Skeletal muscle cell (primary cell): Measurements from ENCODE around the gene PKD2.
A peak's percentile ranks its signal among the peaks of the same experiment; 100 is the strongest.
"Not testable (repeated sequence)": the region's sequence is repeated elsewhere in the genome, so short reads cannot be mapped to it uniquely, and the experiment has no call there.

Experiments
- DNase-seq: peaks from one replicate; pipeline ENCODE4 v3.0.0-alpha.2; 2010; ENCODE audit warnings: low read depth
- H3K4me3 ChIP-seq: 2 replicates; pipeline ENCODE4 v1.5.1; 2011; ENCODE audit warnings: low read depth, mild to moderate bottlenecking, control low read depth, low read length, moderate library complexity

The PKD2 gene

GRCh38 chr4:88018466-88018865 is 11.0 kb downstream of the PKD2 start:
- H3K4me3 ChIP-seq: no peak overlapping the region
- no peak for DNase-seq

GRCh38 chr4:88021824-88022223 is 14.4 kb downstream of the PKD2 start:
- H3K4me3 ChIP-seq: no peak overlapping the region
- DNase-seq: no peak

- H3K4me3 ChIP-seq: no peak overlapping the region
Observed at GRCh38 chr4:88022289-88022688, 14.9 kb downstream of the PKD2 start.

GRCh38 chr4:88025868-88026661 is 18.6 kb downstream of the PKD2 start:
- not testable (repeated sequence) for DNase-seq, H3K4me3 ChIP-seq

More at GRCh38 chr4:88022289-88022688, 14.9 kb downstream of the PKD2 start:
- DNase-seq: no peak

- peak; percentile 72 for DNase-seq
Observed at GRCh38 chr4:88027611-88028608, 20.5 kb downstream of the PKD2 start.

GRCh38 chr4:88028946-88029345 is 21.5 kb downstream of the PKD2 start:
- DNase-seq: no peak
- no peak overlapping the region for H3K4me3 ChIP-seq

More at GRCh38 chr4:88027611-88028608, 20.5 kb downstream of the PKD2 start:
- no peak overlapping the region for H3K4me3 ChIP-seq

GRCh38 chr4:88029556-88029955 is 22.1 kb downstream of the PKD2 start:
- no peak for DNase-seq
- H3K4me3 ChIP-seq: no peak overlapping the region

- no peak for DNase-seq
- no peak overlapping the region for H3K4me3 ChIP-seq
Observed at GRCh38 chr4:88030565-88031310, 23.3 kb downstream of the PKD2 start.

- H3K4me3 ChIP-seq: no peak overlapping the region
- no peak for DNase-seq
Observed at GRCh38 chr4:88033309-88033708, 25.9 kb downstream of the PKD2 start.

- H3K4me3 ChIP-seq: no peak overlapping the region
- DNase-seq: no peak
Observed at GRCh38 chr4:88035292-88035691, 27.9 kb downstream of the PKD2 start.

GRCh38 chr4:88037447-88037846 is 30.0 kb downstream of the PKD2 start:
- no peak for DNase-seq
- H3K4me3 ChIP-seq: no peak overlapping the region

GRCh38 chr4:88037936-88038335 is 30.5 kb downstream of the PKD2 start:
- H3K4me3 ChIP-seq: no peak overlapping the region
- no peak for DNase-seq

GRCh38 chr4:88040707-88041106 is 33.3 kb downstream of the PKD2 start:
- no peak for DNase-seq
- no peak overlapping the region for H3K4me3 ChIP-seq

GRCh38 chr4:88041626-88042025 is 34.2 kb downstream of the PKD2 start:
- no peak overlapping the region for H3K4me3 ChIP-seq
- no peak for DNase-seq

- H3K4me3 ChIP-seq: no peak overlapping the region
- no peak for DNase-seq
Observed at GRCh38 chr4:88043001-88043400, 35.6 kb downstream of the PKD2 start.

- H3K4me3 ChIP-seq: no peak overlapping the region
Observed at GRCh38 chr4:88043586-88044340, 36.3 kb downstream of the PKD2 start.

GRCh38 chr4:88045021-88045420 is 37.6 kb downstream of the PKD2 start:
- DNase-seq: no peak
- H3K4me3 ChIP-seq: no peak overlapping the region

More at GRCh38 chr4:88043586-88044340, 36.3 kb downstream of the PKD2 start:
- DNase-seq: no peak

- no peak overlapping the region for H3K4me3 ChIP-seq
- no peak for DNase-seq
Observed at GRCh38 chr4:88054229-88054628, 46.8 kb downstream of the PKD2 start.

GRCh38 chr4:88054901-88055300 is 47.5 kb downstream of the PKD2 start:
- DNase-seq: peak; percentile 9

More at GRCh38 chr4:88054901-88055300, 47.5 kb downstream of the PKD2 start:
- H3K4me3 ChIP-seq: no peak overlapping the region
